Type B pancreatic cell (in vitro differentiated cells): ENCODE measurements around the gene IL15RA. TPM values are rescaled to one million over a fixed set of nuclear protein-coding genes. Genes with fewer than 3 reads are reported as not detected.

Experiments used
- DNase-seq: peaks from one replicate; pipeline ENCODE4 v3.0.0; 2021; ENCODE audit warnings: mixed read lengths; ENCODE audit not compliant: unreplicated experiment; ENCODE audit errors: extremely low spot score
- H3K27ac Mint-ChIP-seq: 2 replicates; pipeline ENCODE4 v1.8.0; 2021; ENCODE audit warnings: mild to moderate bottlenecking, mixed read lengths
- H3K27me3 Mint-ChIP-seq: 2 replicates; pipeline ENCODE4 v1.8.0; 2021; ENCODE audit warnings: mixed read lengths
- H3K36me3 Mint-ChIP-seq: 2 replicates; pipeline ENCODE4 v1.8.0; 2021; ENCODE audit warnings: mixed read lengths
- H3K4me1 Mint-ChIP-seq: one replicate; pipeline ENCODE4 v1.8.0; 2021; ENCODE audit warnings: mixed read lengths; ENCODE audit not compliant: unreplicated experiment
- H3K4me3 Mint-ChIP-seq: 2 replicates; pipeline ENCODE4 v1.8.0; 2021; ENCODE audit warnings: mild to moderate bottlenecking, mixed read lengths
- H3K9me3 Mint-ChIP-seq: 2 replicates; pipeline ENCODE4 v1.8.0; 2021; ENCODE audit warnings: mixed read lengths
- total RNA-seq: library from RNA; stranded (reverse); gene quantifications from 2 replicates; pipeline ENCODE4 v1.2.1, GENCODE V29; 2021; ENCODE audit warnings: low replicate concordance
- TF ChIP-seq, protein P1 (sequence below): fragments of 200-600 bp; sonication (generic); conservative IDR thresholded peaks from 2 replicates; pipeline ENCODE4 v1.5.0; 2021; ENCODE audit warnings: antibody characterized with exemption, mild to moderate bottlenecking

Gene IL15RA
- total RNA-seq, 1 donor from 2014 or later = 1.4 TPM

DNA sequence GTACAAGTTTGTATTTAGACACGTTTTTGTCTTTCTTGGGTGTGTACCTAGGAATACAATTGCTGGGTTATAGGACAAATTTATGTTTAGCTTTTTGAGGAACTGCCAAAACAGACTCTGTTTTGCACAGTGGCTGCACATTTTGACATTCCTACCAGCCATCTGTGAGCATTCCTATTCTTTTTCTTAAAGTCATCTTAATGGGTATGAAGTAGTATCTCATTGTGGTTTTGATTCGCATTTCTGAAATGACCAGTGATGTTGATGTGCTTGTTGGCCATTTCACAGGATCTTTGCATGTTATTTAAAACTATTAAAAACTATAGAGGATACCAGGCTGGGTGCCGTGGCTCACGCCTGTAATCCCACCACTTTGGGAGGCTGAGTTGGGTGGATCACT is 32.6 kb upstream of the IL15RA start:
- H3K27ac Mint-ChIP-seq = no peak overlapping the region
- peaks cover 8% of the 10 kb centered on the region for H3K9me3 Mint-ChIP-seq
- H3K4me3 Mint-ChIP-seq = no peak overlapping the region
- TF ChIP-seq, protein P1, sequence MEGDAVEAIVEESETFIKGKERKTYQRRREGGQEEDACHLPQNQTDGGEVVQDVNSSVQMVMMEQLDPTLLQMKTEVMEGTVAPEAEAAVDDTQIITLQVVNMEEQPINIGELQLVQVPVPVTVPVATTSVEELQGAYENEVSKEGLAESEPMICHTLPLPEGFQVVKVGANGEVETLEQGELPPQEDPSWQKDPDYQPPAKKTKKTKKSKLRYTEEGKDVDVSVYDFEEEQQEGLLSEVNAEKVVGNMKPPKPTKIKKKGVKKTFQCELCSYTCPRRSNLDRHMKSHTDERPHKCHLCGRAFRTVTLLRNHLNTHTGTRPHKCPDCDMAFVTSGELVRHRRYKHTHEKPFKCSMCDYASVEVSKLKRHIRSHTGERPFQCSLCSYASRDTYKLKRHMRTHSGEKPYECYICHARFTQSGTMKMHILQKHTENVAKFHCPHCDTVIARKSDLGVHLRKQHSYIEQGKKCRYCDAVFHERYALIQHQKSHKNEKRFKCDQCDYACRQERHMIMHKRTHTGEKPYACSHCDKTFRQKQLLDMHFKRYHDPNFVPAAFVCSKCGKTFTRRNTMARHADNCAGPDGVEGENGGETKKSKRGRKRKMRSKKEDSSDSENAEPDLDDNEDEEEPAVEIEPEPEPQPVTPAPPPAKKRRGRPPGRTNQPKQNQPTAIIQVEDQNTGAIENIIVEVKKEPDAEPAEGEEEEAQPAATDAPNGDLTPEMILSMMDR = no peak
- no peaks in the 10 kb centered on the region for H3K36me3 Mint-ChIP-seq
- peaks cover 16% of the 10 kb centered on the region for H3K27me3 Mint-ChIP-seq
- no peak for DNase-seq
- H3K4me1 Mint-ChIP-seq = no peaks in the 10 kb centered on the region

DNA sequence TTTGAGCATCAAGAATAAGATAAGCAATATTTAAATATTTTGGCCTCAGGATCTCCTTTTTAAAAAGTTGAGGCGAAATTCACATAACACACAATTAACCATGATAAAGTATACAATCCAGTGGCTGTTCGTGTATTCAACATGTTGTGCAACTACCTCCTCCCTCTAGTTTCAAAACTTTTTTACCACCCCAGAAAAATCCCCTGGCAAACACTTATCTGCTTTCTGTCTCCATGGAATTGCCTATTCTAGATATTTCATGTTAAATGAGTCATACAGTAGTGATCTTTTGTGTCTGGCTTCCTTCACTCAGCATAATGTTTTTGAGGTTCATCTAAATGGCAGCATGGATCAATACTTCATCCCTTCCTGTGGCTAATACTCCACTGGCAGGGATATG is 31.8 kb upstream of the IL15RA start:
- no peaks in the 10 kb centered on the region for H3K36me3 Mint-ChIP-seq
- peaks cover 18% of the 10 kb centered on the region for H3K27me3 Mint-ChIP-seq
- H3K27ac Mint-ChIP-seq = no peak overlapping the region
- no peak overlapping the region for H3K4me3 Mint-ChIP-seq
- TF ChIP-seq, protein P1 = no peak
- no peaks in the 10 kb centered on the region for H3K4me1 Mint-ChIP-seq
- DNase-seq = no peak
- H3K9me3 Mint-ChIP-seq = peaks cover 8% of the 10 kb centered on the region

DNA sequence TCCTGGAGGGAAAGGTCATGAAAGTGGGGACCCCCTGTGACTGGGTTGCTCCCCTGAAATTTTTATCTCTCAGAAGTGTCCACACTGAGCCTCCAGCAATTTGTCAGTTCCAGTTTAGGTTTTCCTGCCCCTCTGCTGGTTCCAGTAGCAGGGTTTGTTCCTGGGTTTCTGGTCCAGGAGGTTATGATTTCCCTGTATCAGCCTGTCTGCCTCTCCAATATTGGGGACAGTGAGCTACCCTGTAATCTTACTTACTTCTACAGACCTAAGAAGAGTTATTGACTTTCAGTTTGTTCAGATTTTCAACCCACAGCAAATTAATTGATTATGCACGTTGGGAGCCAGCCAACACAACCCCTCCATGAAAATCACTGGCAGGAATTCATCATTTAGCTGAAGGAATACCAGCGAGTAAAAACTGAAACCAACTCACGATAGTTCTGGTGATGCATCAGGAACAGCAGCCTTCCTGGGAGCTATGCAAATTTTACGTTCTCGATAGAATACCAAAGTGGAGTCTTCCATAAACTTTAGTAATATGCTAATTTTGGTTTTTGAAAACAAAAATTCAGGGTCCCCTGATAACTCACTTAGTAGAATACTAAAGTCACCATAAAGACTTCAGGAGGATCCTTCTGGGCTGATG is 31.3 kb upstream of the IL15RA start:
- Mint-ChIP-seq H3K4me3 (no peak overlapping the region), H3K27me3 (peaks cover 19% of the 10 kb centered on the region), H3K36me3 (no peaks in the 10 kb centered on the region), H3K4me1 (no peaks in the 10 kb centered on the region), H3K27ac (no peak overlapping the region), H3K9me3 (peaks cover 8% of the 10 kb centered on the region)
- TF ChIP-seq, protein P1 = no peak
- no peak for DNase-seq

DNA sequence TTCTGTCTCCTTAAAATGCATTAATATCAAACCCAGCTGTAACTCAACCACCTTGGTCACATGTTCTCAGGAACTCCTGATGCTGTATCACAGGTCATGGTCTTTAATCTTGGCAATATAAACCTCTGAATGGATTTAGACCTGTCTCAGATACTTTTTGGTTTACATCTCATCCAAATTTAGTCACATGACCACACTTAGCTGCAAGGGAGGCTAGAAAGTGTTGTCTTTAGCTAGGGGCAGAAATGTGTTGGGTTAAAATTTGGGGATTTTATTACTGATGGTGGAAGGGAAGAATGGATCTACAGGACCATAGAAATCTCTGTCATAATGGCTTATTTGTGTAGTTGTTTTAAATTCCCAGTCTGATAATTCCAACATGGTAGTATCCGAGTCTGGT is 29.6 kb upstream of the IL15RA start:
- Mint-ChIP-seq H3K27me3 (peaks cover 14% of the 10 kb centered on the region), H3K36me3 (no peaks in the 10 kb centered on the region), H3K4me3 (no peak overlapping the region), H3K4me1 (no peaks in the 10 kb centered on the region), H3K27ac (no peak overlapping the region), H3K9me3 (peaks cover 8% of the 10 kb centered on the region)
- no peak for DNase-seq
- TF ChIP-seq, protein P1 = no peak

DNA sequence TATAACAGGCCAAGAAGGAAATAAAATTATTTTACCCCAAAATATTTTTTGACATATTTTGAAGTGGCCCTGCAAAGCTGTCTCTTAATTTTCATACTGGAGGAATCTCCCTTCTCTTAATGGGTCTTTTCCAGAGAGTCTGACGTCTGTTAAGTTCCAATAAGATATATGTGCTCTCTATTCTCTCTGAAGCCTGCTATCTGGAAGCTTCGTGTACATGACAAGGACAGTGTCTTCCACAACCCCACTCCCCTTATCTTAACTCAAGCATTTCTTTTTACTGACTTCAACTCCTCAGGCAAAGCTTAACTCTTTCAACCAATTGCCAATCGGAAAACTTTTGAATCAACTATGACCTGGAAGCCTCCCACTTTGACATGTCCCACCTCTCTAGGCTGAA is 29.2 kb upstream of the IL15RA start:
- no peak overlapping the region for H3K4me3 Mint-ChIP-seq
- peaks cover 10% of the 10 kb centered on the region for H3K27me3 Mint-ChIP-seq
- no peak overlapping the region for H3K27ac Mint-ChIP-seq
- peaks cover 8% of the 10 kb centered on the region for H3K9me3 Mint-ChIP-seq
- no peaks in the 10 kb centered on the region for H3K36me3 Mint-ChIP-seq
- no peak for DNase-seq
- TF ChIP-seq, protein P1 = no peak
- H3K4me1 Mint-ChIP-seq = no peaks in the 10 kb centered on the region
